GM13976 (cell line): ENCODE data around the gene IFNL2.

ENCODE experiments used
- DNase-seq: peaks from one replicate; pipeline ENCODE4 v3.0.0; 2012; ENCODE audit warnings: low spot score
- CTCF ChIP-seq: IDR thresholded peaks from 2 replicates; pipeline ENCODE4 v1.5.1; 2012; ENCODE audit warnings: borderline replicate concordance, mild to moderate bottlenecking; ENCODE audit not compliant: insufficient read depth; ENCODE audit errors: extremely low read depth, missing control alignments, control extremely low read depth
- in situ Hi-C: fragments of 300-500 bp; cut with MboI; formaldehyde crosslinking; loops from one replicate; pipeline ENCODE4 v1.12.0; 2022; ENCODE audit warnings: low sequenced_read_pairs, mixed read lengths, inconsistent platforms; ENCODE audit not compliant: unreplicated experiment

Gene IFNL2

DNA sequence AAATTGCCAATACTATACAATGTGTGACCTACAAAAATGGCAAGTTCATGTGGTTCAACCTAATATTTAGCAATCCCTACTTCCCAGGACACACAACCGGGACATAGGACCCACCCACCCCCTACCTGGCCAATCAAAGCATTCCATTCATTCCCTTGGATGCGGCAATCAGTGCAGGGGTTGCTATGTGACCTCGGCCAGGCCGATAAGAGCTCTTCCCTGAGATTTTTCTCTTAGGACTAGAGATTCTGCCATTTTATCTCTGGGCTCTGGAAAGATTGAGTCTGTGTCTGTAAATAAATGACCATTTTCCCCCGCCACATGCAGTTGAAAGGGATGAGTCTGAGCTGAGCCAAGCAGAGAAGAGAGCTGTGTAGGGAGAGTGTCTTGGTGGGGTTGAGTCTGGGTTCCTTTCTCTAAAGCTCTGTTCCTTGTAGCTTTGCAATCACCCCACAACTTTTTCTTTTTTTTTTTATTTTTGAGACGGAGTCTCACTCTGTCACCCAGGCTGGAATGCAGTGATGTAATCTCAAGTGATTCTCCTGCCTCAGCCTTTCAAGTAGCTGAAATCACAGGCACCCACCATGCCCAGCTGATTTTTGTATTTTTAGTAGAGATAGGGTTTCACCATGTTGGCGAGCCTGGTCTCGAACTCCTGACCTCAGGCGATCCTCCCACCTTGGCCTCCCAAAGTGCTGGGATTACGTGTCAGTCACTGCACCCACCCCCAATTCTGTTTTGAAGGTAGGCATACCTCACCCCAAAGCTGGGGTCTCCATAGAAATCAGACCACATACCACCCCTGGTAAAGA lies 35.4 kb downstream of the IFNL2 start:
- in situ Hi-C loops, result no loop called here
- TF ChIP-seq CTCF, result no peak
- no peak for DNase-seq

GRCh38 chr19:39304185-39304513 lies 36.0 kb downstream of the IFNL2 start:
- TF ChIP-seq CTCF, result no peak
- no peak for DNase-seq
- in situ Hi-C loops, result no loop called here

DNA sequence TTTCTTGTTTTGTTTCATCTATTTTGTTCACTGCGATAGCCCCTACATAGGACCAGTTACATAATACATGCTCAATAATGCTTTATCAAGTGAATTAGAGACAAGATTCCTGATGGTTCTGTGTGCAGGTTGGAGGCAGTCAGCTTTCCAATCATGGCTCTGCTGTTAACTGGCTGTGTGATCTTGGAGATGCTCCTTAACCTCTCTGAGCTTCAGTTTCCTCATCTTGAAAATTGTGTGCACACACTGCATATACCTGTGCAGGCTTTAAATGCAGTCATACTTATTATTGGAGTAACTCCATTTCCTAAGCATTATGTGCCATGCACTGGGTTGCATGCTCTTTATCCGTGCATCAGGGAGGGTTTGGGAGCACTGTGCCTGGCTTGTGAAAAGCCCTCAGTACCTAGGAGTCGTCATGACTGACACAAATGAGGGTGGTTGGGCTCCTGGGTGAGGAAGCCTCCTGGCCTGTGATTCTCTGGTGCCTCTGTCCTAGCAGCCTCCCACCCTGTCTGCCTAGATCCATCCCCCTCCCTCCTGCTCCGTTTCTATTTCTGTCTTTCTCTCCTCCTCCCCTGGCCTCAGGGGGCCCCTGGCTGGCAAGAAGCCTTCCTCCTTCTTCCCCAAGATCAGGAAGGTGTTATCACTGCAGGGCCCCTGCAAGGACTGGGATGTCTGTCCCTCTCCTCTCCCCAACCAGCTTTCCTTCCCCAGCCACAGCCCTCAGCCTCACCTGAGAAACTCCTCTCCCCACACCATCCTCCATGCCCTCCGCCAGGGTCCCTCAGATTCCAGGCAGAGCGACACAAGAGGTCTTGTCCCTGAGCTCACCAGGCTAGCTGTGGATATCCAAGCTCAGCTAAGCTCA lies 36.7 kb downstream of the IFNL2 start:
- TF ChIP-seq CTCF, result no peak
- in situ Hi-C loops, result no loop called here
- DNase-seq, result no peak

- in situ Hi-C loops, result no loop called here
- DNase-seq, result no peak
- no peak for TF ChIP-seq CTCF
These were observed 37.9 kb downstream of the IFNL2 start for GRCh38 chr19:39306075-39306474.

DNA sequence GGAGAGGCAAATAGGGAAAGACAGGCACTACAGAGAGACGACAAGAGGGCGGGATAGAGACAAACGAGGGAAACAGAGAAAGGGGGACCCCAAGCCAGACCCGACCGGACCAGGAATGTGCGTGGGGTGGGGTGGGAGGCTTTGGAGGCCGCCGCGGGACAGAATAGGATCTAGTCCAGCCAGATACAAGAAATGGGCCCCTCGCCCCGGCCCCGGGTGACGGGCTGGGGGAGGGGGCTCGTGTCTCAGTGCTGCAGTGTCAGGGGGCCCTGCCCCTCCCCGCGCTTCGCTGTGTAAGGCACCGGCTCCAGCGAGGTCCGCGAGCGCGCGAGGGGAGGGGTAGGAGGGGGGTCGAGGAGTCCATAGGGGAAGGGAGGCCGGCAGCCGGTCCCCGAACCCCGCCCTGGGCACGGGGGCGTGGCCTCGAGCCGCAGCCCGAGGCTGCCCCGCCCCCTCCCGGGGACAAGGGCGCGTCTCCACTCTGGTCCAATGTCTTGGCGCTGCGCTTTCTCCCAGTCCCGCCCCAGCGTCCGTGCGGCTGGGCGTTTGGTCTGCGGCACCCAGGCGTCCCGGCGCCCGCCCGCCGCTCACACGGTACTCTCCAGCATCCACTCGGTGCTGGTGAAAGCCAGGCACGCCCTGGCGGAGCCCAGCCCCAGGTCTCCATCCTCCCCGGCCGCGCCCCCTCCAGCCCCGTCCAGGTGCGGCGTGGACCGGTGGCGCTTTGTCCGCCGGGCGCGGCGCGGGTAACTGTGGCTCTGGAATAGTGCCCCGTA lies 39.0 kb downstream of the IFNL2 start:
- no peak for TF ChIP-seq CTCF
- in situ Hi-C loops, result no loop called here
- no peak for DNase-seq

DNA sequence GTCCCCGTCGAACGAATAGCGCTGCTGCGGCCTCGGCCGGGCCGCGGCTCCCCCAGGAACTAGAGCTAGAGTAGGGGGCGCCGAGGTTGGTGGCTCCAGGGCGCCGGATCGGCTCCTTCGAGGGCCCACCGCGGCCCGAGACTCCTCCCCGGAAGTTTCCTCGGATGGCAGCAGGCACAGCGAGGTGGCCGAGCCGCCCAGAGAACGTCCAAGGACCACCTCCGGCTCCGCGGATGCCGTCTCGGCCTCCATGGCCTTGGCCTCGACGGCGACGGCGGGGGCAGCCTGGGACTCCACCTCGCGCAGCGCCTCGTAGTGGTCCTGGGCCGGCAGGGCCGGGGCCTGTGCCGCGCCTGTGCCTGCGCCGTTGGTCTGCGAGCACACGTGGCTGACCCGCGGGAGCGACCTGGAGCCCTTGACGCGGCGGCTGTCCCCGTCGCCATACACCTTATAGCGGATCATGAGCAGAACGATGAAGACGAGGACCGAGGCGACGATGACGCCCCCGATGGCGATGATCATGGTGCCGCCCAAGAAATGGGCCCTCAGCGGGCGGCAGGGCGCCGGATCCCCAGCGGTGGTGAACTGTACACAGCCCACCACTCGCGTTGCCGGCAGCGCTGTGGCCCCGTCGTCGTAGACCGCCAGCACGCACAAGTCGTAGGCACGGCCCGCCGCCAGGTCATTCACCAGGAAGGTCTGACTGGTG lies 39.8 kb downstream of the IFNL2 start:
- no peak for TF ChIP-seq CTCF
- in situ Hi-C loops, result no loop called here
- DNase-seq, result no peak
